ENCODE measurements around the gene NTM.

NTM gene

DNA sequence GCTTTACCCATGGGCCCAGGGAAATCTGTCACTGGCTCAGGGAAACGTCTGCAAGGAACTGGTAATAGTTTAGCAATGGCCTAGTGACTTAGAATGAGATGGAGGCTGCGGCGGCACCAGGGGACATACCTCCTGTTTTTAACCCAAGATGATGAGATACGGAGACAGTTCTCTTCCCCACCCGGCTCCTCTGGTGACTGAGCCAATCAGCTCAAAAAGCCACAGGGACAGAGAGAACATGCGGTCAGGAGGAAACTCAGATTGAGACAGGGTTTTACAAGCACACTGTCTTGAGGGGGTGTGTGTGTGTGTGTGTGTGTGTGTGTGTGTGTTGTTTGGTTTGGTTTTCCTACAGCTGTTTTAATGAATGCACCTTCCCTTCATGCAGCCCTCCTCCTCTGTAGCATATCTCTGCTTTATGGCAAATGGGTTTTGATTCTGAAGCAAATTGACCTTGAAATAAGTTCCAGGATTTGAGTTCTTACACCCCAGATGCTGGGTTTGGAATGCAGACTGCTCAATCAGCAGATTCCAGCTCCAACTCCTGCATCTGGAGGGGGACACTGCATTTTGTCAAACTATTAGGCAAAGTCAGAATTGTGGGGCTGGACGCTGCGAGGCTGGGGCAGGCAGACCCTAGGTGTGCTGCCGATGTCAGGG is 246.2 kb downstream of the NTM start:
- Histone ChIP-seq H3K36me3 (ENCODE audit: control insufficient read depth in 2 of 2, insufficient read depth in 2 of 2, low read length in 2 of 2) (no peaks in the 10 kb centered on the region), H3K9ac (ENCODE audit: low read depth in 1 of 2, low read length in 2 of 2) (no peak overlapping the region), H3K27ac (ENCODE audit: low read depth in 2 of 2, low read length in 2 of 2) (no peak overlapping the region), H3K9me3 (ENCODE audit: control insufficient read depth in 2 of 2, low read length in 2 of 2) (no peaks in the 10 kb centered on the region), H3K27me3 (ENCODE audit: control insufficient read depth in 2 of 2, insufficient read depth in 2 of 2, low read length in 2 of 2) (no peaks in the 10 kb centered on the region), H3K4me3 (ENCODE audit: low read length in 2 of 2) (no peak overlapping the region), H3K4me1 (ENCODE audit: control insufficient read depth in 2 of 2, insufficient read depth in 2 of 2, low read length in 2 of 2) (no peaks in the 10 kb centered on the region)

DNA sequence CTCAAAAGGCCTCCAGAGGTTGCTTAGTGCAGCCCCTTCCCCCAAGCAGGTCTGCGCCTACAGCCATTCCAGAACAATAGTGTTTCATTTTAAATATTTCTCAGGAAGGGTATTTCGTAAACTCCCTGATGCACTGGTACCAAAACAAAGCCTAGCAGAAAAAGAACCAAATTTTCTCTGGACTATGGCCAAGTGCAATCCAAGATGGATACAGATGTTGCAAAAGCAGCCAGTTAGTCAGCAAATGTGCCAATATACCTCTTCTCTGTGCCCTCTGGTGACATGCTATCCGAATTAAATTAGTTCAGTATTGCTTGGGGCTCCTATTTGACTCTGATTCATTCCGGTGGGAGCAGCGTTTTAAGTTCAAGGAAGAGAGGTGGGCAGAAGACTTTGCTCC is 247.8 kb downstream of the NTM start:
- H3K27me3 ChIP-seq (ENCODE audit: control insufficient read depth in 2 of 2, insufficient read depth in 2 of 2, low read length in 2 of 2) = no peaks in the 10 kb centered on the region
- H3K36me3 ChIP-seq (ENCODE audit: control insufficient read depth in 2 of 2, insufficient read depth in 2 of 2, low read length in 2 of 2) = no peaks in the 10 kb centered on the region
- H3K27ac ChIP-seq (ENCODE audit: low read depth in 2 of 2, low read length in 2 of 2) = no peak overlapping the region
- no peaks in the 10 kb centered on the region for H3K4me1 ChIP-seq (ENCODE audit: control insufficient read depth in 2 of 2, insufficient read depth in 2 of 2, low read length in 2 of 2)
- no peaks in the 10 kb centered on the region for H3K9me3 ChIP-seq (ENCODE audit: control insufficient read depth in 2 of 2, low read length in 2 of 2)
- H3K4me3 ChIP-seq (ENCODE audit: low read length in 2 of 2) = no peak overlapping the region
- no peak overlapping the region for H3K9ac ChIP-seq (ENCODE audit: low read depth in 1 of 2, low read length in 2 of 2)

DNA sequence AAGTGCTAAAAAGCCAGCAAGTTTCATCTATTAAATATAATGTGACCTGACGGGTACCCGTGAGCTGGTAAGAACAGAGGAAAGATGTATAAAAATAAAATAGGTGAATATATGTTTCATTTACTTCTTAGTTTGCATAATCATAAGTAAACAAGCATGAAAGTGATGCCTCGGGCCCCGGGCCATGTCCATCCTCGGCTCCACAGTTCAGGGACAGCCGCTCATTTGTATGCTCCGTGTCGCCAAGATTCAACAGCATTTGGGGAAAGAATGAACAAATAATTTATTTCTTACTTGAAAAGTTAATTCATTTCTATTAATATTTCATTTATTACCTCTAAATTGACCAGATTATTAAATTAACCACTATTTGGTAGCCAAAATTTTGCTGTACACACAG is 251.8 kb downstream of the NTM start:
- no peaks in the 10 kb centered on the region for H3K27me3 ChIP-seq (ENCODE audit: control insufficient read depth in 2 of 2, insufficient read depth in 2 of 2, low read length in 2 of 2)
- H3K27ac ChIP-seq (ENCODE audit: low read depth in 2 of 2, low read length in 2 of 2) = no peak overlapping the region
- H3K36me3 ChIP-seq (ENCODE audit: control insufficient read depth in 2 of 2, insufficient read depth in 2 of 2, low read length in 2 of 2) = no peaks in the 10 kb centered on the region
- H3K9ac ChIP-seq (ENCODE audit: low read depth in 1 of 2, low read length in 2 of 2) = no peak overlapping the region
- no peaks in the 10 kb centered on the region for H3K9me3 ChIP-seq (ENCODE audit: control insufficient read depth in 2 of 2, low read length in 2 of 2)
- H3K4me1 ChIP-seq (ENCODE audit: control insufficient read depth in 2 of 2, insufficient read depth in 2 of 2, low read length in 2 of 2) = no peaks in the 10 kb centered on the region
- H3K4me3 ChIP-seq (ENCODE audit: low read length in 2 of 2) = no peak overlapping the region

DNA sequence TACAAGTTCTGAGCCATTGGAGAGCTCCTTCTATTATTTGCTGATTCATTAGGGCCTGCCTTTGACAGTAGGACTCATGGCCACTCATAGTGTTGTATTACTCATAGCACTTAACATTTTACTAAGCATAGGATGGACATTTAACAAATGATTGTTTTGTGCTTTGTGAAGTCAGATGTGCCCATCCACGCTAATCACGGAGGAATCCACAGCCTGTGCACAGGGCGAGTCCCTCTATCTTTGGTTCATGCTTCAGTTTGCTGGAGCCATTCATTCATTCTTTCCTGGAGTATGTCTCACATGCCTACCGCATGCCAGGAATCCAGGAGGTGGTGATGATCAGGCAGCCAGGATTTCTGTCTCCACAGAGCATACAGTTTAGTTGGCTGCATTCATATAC is 254.1 kb downstream of the NTM start:
- no peak overlapping the region for H3K9ac ChIP-seq (ENCODE audit: low read depth in 1 of 2, low read length in 2 of 2)
- H3K27me3 ChIP-seq (ENCODE audit: control insufficient read depth in 2 of 2, insufficient read depth in 2 of 2, low read length in 2 of 2) = no peaks in the 10 kb centered on the region
- H3K4me3 ChIP-seq (ENCODE audit: low read length in 2 of 2) = no peak overlapping the region
- H3K27ac ChIP-seq (ENCODE audit: low read depth in 2 of 2, low read length in 2 of 2) = no peak overlapping the region
- no peaks in the 10 kb centered on the region for H3K4me1 ChIP-seq (ENCODE audit: control insufficient read depth in 2 of 2, insufficient read depth in 2 of 2, low read length in 2 of 2)
- no peaks in the 10 kb centered on the region for H3K9me3 ChIP-seq (ENCODE audit: control insufficient read depth in 2 of 2, low read length in 2 of 2)
- no peaks in the 10 kb centered on the region for H3K36me3 ChIP-seq (ENCODE audit: control insufficient read depth in 2 of 2, insufficient read depth in 2 of 2, low read length in 2 of 2)

DNA sequence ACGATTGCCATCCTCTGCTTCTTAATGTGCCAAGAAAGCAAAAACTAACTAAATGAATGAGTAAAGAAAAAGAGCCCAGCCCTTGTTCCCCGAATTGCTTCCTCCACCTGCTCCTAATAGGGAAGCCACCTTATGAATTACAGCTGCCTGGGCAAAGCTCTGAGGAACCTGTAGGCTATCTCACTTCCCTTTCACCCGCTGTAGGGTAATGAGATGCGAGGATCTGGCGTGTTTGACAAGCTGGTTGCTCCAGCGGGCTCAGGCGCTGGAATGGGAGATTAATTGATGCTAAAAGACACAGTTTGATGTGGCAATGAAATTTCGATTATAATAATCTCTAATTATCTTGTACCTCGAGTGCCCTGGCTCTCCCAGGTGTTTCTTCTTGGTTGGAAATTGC is 256.4 kb downstream of the NTM start:
- Histone ChIP-seq H3K4me1 (ENCODE audit: control insufficient read depth in 2 of 2, insufficient read depth in 2 of 2, low read length in 2 of 2) (no peaks in the 10 kb centered on the region), H3K36me3 (ENCODE audit: control insufficient read depth in 2 of 2, insufficient read depth in 2 of 2, low read length in 2 of 2) (no peaks in the 10 kb centered on the region), H3K27me3 (ENCODE audit: control insufficient read depth in 2 of 2, insufficient read depth in 2 of 2, low read length in 2 of 2) (no peaks in the 10 kb centered on the region), H3K9ac (ENCODE audit: low read depth in 1 of 2, low read length in 2 of 2) (no peak overlapping the region), H3K4me3 (ENCODE audit: low read length in 2 of 2) (no peak overlapping the region), H3K27ac (ENCODE audit: low read depth in 2 of 2, low read length in 2 of 2) (no peak overlapping the region), H3K9me3 (ENCODE audit: control insufficient read depth in 2 of 2, low read length in 2 of 2) (no peaks in the 10 kb centered on the region)

DNA sequence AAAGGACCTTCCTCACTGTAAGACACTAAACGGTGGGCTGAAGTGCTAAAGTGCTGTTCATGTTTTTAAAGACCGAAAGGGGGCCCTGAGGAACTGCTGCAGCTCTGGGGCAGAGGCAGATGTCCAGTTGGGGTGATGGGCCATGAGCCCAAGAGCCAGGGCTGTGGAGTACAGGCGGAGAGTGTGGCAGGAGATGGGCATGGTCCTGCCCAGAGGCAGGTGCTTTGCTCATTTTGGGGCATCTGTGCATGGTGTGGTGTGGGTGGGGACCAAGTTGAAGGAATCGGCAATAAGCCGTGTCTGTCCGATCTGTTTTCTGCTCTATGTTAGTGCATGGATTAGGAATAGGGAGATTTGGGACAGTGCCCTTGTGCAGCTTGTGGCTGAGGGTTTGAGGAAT is 258.3 kb downstream of the NTM start:
- Histone ChIP-seq H3K36me3 (ENCODE audit: control insufficient read depth in 2 of 2, insufficient read depth in 2 of 2, low read length in 2 of 2) (no peaks in the 10 kb centered on the region), H3K4me3 (ENCODE audit: low read length in 2 of 2) (no peak overlapping the region), H3K9ac (ENCODE audit: low read depth in 1 of 2, low read length in 2 of 2) (no peak overlapping the region), H3K27ac (ENCODE audit: low read depth in 2 of 2, low read length in 2 of 2) (no peak overlapping the region), H3K27me3 (ENCODE audit: control insufficient read depth in 2 of 2, insufficient read depth in 2 of 2, low read length in 2 of 2) (no peaks in the 10 kb centered on the region), H3K9me3 (ENCODE audit: control insufficient read depth in 2 of 2, low read length in 2 of 2) (no peaks in the 10 kb centered on the region), H3K4me1 (ENCODE audit: control insufficient read depth in 2 of 2, insufficient read depth in 2 of 2, low read length in 2 of 2) (no peaks in the 10 kb centered on the region)

DNA sequence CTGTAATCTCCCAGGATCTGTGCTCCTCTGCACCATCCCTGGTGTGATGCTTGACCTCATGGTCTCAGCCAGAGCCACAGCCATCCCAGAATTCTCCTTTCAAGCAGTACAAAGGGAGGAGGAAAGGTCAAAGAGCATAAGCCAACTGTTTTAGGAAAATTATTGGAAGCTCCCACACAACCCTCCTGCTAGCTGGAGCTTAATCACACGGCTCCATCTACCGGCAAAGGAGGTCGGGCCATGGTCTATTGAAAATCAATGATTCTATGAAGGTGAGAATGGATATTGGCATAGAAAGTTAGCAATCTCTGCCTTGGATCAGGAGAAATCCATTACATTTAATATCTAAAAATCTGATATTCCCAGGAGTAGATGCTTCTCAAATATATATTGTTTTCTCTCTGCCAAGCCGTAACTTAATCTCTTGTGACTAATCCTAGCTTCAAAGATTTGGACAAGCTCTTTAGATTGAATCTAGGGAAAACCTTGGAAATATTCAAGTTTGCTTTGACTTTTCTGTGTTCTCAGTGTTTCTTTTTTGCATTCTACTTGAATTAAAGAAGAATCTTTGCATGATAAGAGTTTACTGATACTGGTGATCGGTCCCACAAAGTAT is 259.6 kb downstream of the NTM start:
- H3K27ac ChIP-seq (ENCODE audit: low read depth in 2 of 2, low read length in 2 of 2) = no peak overlapping the region
- H3K4me3 ChIP-seq (ENCODE audit: low read length in 2 of 2) = no peak overlapping the region
- no peaks in the 10 kb centered on the region for H3K4me1 ChIP-seq (ENCODE audit: control insufficient read depth in 2 of 2, insufficient read depth in 2 of 2, low read length in 2 of 2)
- H3K27me3 ChIP-seq (ENCODE audit: control insufficient read depth in 2 of 2, insufficient read depth in 2 of 2, low read length in 2 of 2) = no peaks in the 10 kb centered on the region
- H3K36me3 ChIP-seq (ENCODE audit: control insufficient read depth in 2 of 2, insufficient read depth in 2 of 2, low read length in 2 of 2) = no peaks in the 10 kb centered on the region
- H3K9ac ChIP-seq (ENCODE audit: low read depth in 1 of 2, low read length in 2 of 2) = no peak overlapping the region
- no peaks in the 10 kb centered on the region for H3K9me3 ChIP-seq (ENCODE audit: control insufficient read depth in 2 of 2, low read length in 2 of 2)

DNA sequence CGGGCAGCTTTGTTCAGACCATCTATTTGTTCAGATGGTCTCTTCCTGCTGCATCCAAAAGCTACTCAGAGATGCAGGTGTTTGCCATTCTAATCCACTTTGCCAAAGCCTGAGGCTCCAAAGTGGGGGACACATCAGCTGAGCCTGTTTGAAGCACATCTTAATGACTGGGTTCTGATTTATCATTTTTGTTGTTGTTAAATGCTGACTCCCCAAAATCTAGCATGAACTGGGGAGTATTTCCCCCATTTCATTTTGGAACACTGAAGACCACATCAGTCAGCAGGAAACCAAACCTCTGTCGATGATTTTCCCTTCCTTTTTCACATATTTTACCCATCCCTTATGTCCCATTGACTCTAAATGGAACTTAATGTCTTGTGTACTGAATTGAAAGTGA is 262.6 kb downstream of the NTM start:
- no peaks in the 10 kb centered on the region for H3K27me3 ChIP-seq (ENCODE audit: control insufficient read depth in 2 of 2, insufficient read depth in 2 of 2, low read length in 2 of 2)
- no peaks in the 10 kb centered on the region for H3K9me3 ChIP-seq (ENCODE audit: control insufficient read depth in 2 of 2, low read length in 2 of 2)
- H3K9ac ChIP-seq (ENCODE audit: low read depth in 1 of 2, low read length in 2 of 2) = no peak overlapping the region
- no peak overlapping the region for H3K4me3 ChIP-seq (ENCODE audit: low read length in 2 of 2)
- no peak overlapping the region for H3K27ac ChIP-seq (ENCODE audit: low read depth in 2 of 2, low read length in 2 of 2)
- H3K4me1 ChIP-seq (ENCODE audit: control insufficient read depth in 2 of 2, insufficient read depth in 2 of 2, low read length in 2 of 2) = no peaks in the 10 kb centered on the region
- H3K36me3 ChIP-seq (ENCODE audit: control insufficient read depth in 2 of 2, insufficient read depth in 2 of 2, low read length in 2 of 2) = no peaks in the 10 kb centered on the region

DNA sequence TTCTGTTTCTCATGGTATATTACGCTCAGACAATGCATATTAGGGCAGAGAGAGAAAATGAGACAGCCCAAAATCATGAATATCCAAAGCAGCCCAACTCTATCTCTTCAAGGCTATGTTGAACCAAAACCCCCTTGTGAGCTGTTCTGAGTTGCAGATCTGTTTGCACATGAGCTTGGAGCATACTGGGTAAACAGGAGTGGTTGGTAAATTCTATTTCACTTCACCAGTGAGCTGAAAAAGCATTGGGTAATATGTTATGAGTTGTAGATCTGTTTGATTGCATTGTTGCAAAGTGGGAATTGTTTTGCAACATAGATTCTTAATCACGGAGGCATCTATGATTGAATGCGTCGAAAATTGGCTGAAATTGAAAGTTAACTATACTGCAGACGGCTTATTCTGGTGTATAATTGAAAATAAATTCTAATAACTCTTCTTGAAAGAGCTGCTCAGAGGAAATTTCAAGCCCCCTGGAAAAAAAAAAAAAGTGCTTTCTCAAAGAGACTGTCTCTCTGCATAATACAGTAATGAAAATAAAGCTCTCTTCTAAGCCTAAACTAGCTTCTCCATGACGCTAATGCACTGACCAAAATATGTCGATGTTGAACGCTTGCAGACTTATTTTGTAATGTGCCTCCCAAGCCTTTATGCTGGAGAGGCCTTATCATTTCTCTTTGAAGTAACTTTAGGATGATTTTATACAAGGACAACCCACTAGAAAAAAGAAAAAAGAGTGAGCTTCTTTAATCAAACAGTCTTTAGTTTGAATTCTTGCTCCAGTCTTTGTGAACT is 263.7 kb downstream of the NTM start:
- Histone ChIP-seq H3K27me3 (ENCODE audit: control insufficient read depth in 2 of 2, insufficient read depth in 2 of 2, low read length in 2 of 2) (no peaks in the 10 kb centered on the region), H3K9me3 (ENCODE audit: control insufficient read depth in 2 of 2, low read length in 2 of 2) (no peaks in the 10 kb centered on the region), H3K4me3 (ENCODE audit: low read length in 2 of 2) (no peak overlapping the region), H3K4me1 (ENCODE audit: control insufficient read depth in 2 of 2, insufficient read depth in 2 of 2, low read length in 2 of 2) (no peaks in the 10 kb centered on the region), H3K27ac (ENCODE audit: low read depth in 2 of 2, low read length in 2 of 2) (no peak overlapping the region), H3K36me3 (ENCODE audit: control insufficient read depth in 2 of 2, insufficient read depth in 2 of 2, low read length in 2 of 2) (no peaks in the 10 kb centered on the region), H3K9ac (ENCODE audit: low read depth in 1 of 2, low read length in 2 of 2) (no peak overlapping the region)

DNA sequence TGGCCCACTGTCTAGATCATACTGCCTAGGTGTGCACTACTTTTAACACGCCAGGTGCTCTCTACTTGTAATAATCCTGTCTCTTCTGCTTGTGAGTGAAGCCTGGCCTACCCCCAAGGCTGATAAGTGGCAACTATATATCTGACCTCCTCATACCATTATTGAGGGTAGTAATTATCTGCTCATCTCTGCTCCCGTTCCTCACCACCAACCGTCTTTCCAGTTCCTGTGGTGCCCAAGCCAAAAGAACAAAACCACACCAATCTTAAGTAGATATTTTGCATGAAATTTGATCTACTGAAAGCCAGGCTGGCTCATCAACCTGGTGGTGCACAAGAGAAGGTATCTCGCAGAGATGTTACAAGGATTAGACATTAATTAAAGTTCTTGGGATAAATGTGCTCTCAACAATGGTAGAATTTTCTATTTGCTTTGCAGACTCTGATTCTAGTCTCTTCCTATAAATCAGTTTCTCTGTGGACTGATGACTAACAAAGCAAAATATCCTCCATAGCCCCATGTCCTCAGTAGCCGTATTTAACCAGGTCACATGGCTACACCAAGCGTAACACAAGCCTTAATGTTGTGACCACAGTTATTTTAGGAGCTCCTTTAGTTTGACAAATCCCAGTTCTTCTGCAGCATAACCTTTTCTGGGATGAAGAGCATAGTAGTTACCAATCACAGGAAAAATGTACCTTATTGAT is 267.2 kb downstream of the NTM start:
- Histone ChIP-seq H3K27ac (ENCODE audit: low read depth in 2 of 2, low read length in 2 of 2) (no peak overlapping the region), H3K36me3 (ENCODE audit: control insufficient read depth in 2 of 2, insufficient read depth in 2 of 2, low read length in 2 of 2) (no peaks in the 10 kb centered on the region), H3K27me3 (ENCODE audit: control insufficient read depth in 2 of 2, insufficient read depth in 2 of 2, low read length in 2 of 2) (no peaks in the 10 kb centered on the region), H3K4me1 (ENCODE audit: control insufficient read depth in 2 of 2, insufficient read depth in 2 of 2, low read length in 2 of 2) (no peaks in the 10 kb centered on the region), H3K9me3 (ENCODE audit: control insufficient read depth in 2 of 2, low read length in 2 of 2) (no peaks in the 10 kb centered on the region), H3K4me3 (ENCODE audit: low read length in 2 of 2) (no peak overlapping the region), H3K9ac (ENCODE audit: low read depth in 1 of 2, low read length in 2 of 2) (no peak overlapping the region)

Data from mucosa of rectum (tissue), 2 donors.